Ishikawa (cell line): Measurements from ENCODE around the gene PRKCE.

Source experiments
- CREB1 ChIP-seq: IDR thresholded peaks from 2 replicates; pipeline ENCODE4 v1.6.1; 2012; ENCODE audit warnings: low read depth
- EGR1 ChIP-seq: IDR thresholded peaks from 2 replicates; pipeline ENCODE4 v1.6.1; 2012
- RAD21 ChIP-seq: IDR thresholded peaks from 2 replicates; pipeline ENCODE4 v1.6.1; 2012; ENCODE audit warnings: low read depth
- REST ChIP-seq: IDR thresholded peaks from 2 replicates; pipeline ENCODE4 v1.6.1; 2012; ENCODE audit warnings: low read depth, mild to moderate bottlenecking
- TCF12 ChIP-seq: IDR thresholded peaks from 2 replicates; pipeline ENCODE4 v1.6.1; 2012; ENCODE audit warnings: low read depth
- TEAD4 ChIP-seq: IDR thresholded peaks from 2 replicates; pipeline ENCODE4 v1.6.1; 2012
- ZBTB7A ChIP-seq: IDR thresholded peaks from 2 replicates; pipeline ENCODE4 v1.6.1; 2012; ENCODE audit warnings: low read depth

- TF ChIP-seq TCF12 (no peak), ZBTB7A (no peak), EGR1 (no peak), RAD21 (no peak), REST (no peak), CREB1 (no peak), TEAD4 (no peak)
These were observed 469.5 kb downstream of the PRKCE start for GRCh38 chr2:46120792-46121555.
